Stimulated activated CD4-positive, alpha-beta T cell treated with anti-CD3 and anti-CD28 coated beads, Interleukin-4, amount 100 ng/mL, for 24 hours (primary cell): ENCODE measurements around the gene LPAR4.
"Not testable (repeated sequence)": the region's sequence is repeated elsewhere in the genome, so short reads cannot be mapped to it uniquely, and the experiment has no call there.

Source experiments
- DNase-seq: peaks from one replicate; pipeline ENCODE4 v3.0.0-alpha.2; 2020

Gene LPAR4

GRCh38 chrX:78747489-78747888 is at the start of gene LPAR4:
TSS of gene LPAR4 (plus strand) at chrX:78747720. CDS start at chrX:78754870, 7,150 bp downstream.
- DNase-seq = no peak

DNA sequence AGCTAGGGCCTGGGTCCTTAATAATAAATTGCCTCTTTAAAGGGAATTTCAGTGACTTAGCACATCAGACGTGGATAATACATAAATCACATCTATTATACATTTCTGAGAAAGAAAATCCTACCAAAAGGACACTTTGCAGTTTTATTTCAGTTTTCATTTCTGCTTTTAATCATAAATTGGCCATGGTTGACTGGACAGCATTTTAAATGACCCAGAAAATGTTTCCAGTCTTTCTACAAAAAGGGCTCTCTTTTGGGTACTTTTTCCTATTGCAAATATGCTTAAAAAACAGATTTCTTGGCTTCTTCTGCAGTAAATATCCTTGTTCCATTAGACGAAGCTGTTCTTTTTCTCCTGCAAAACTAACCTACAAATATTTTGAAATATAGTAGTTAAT is 41.4 kb upstream of the LPAR4 start:
- no peak for DNase-seq

- no peak for DNase-seq
These were observed 39.3 kb upstream of the LPAR4 start for GRCh38 chrX:78708262-78708661.

- DNase-seq = no peak
These were observed 38.7 kb upstream of the LPAR4 start for GRCh38 chrX:78708816-78709215.

DNA sequence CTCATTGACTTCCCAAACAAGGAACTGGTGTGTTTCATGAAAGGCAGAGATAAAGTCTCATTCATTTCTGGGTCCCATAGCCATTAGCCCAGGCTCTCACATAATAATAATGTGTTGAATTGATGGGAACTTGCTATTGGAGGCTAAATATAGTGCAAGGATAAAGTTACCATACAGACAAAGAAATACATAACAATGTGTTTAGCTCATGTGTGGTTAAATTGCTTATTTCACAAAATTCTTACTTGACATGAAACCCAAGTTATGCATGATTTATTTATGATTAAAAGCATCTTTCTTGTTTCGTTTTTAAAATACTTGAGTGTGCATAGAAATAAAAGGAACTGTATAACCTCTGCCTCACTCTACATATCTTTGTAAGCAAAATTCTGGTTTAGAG is 37.3 kb upstream of the LPAR4 start:
- no peak for DNase-seq

DNA sequence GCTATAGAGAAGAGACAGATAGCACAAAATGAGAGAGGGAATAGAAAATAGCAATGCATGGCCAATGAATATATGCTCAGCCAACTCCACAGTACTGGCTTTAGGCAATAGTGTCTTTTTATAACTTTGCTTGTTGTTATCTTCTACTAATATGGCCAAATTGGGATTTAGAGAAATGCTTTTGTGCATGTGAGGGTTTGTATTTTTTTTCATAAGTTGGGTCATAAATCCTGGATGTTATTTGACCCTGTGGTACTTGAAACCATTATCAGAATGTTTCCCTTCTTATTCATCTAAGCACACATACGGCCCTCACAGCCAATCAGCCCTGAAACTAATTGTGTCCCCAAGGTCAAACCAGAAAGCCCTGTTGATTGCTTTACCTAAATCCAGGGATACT is 35.2 kb upstream of the LPAR4 start:
- DNase-seq = no peak

DNA sequence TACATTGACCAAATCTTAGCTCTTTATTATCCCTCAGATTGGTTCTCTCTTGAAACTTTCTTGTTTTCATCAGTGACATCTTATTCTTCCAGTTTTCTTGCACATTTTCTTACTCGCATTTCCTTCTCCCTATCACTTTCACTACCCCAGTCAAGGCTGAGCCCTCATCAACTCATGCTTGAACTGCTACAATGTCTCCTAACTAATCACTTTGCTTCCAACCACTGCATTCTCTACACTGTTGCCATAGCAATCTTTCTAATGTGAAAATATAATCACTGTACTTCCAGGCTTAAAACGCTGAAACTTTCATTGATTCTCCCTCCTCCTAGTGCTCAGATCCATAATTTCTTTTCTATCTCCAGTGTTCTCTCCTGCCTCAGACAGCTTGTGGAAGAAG is 22.2 kb upstream of the LPAR4 start:
- DNase-seq = no peak

- no peak for DNase-seq
These were observed 1.0 kb upstream of the LPAR4 start for GRCh38 chrX:78746496-78746895.

DNA sequence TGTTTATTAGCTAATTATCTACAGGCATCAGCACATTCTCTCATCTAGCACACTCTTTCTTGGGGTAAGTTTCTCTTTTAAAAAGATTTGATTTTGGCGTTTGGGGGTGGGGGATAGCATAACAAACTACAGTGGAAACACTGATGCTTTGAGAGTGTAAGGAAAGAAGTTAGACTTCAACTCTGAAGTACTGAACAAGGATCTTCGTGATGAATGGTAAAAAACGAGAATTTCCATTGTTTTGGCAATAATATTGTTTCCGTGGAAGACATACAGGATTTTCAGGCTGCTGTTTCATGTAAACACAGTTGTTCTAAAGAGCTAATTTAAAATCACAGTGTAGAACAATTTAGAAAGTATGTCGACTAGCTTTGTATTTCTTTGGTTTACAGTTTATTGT is 451 bp downstream of the LPAR4 start:
- DNase-seq = no peak

DNA sequence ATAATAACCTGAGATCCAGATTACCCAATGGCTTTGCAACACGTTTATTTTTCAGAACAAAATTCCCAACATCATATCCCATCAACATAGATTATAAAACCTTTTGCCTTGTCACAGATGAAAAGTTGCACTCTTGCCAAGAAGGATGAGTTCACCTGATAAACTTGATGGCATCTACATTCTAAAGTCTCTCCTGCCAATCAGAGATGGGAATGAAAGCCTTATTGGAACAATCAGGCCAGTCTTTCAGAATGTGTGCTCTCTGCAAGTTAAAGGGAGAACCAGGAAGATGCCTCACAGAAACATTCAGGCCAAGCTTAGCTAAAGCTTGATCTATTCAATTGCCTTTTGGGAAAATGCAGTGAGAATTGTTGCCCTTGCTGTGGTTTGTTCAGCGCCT is 1.3 kb downstream of the LPAR4 start:
- no peak for DNase-seq

DNA sequence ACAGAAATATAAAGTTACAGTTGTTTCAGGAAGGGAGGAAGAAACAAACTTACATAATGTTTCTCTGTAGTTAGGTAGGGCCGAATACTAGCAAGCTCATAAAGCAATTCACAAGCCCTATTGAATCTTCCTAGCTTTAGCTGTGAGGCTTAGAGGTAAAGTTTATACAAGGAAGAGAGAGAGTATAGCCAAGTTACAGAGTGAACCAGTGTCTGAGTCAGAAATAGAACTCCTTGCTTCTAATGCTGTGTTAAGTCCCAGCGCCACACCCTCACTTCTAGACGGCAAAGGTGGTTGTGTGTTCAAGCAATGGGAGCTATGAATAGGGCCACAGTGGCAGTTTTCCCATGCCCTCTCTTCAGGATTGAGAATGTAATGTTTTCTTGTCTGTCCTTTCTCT is 6.1 kb downstream of the LPAR4 start:
- DNase-seq = no peak

DNA sequence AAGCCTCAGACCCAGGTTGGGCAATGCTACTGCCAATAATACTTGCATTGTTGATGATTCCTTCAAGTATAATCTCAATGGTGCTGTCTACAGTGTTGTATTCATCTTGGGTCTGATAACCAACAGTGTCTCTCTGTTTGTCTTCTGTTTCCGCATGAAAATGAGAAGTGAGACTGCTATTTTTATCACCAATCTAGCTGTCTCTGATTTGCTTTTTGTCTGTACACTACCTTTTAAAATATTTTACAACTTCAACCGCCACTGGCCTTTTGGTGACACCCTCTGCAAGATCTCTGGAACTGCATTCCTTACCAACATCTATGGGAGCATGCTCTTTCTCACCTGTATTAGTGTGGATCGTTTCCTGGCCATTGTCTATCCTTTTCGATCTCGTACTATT is 7.4 kb downstream of the LPAR4 start:
- no peak for DNase-seq

DNA sequence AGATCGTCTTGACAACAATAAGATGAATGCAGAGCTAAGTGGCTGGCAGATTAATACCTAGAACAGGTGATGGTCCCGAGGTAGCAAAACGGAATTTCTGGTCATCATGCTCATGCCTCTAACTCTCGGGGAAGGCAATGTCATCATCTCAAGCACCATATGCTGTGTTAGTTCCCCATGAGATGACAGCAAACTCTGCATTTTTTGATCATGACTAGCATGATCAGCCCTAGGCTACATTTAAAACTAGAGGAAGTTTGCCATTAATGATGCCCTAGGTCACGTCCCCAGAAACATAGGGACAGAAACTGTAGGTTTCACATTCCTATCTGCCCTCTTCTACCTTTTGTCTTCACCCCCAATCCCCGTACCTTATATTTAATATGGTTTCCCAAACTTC is 11.6 kb downstream of the LPAR4 start:
- DNase-seq = no peak

DNA sequence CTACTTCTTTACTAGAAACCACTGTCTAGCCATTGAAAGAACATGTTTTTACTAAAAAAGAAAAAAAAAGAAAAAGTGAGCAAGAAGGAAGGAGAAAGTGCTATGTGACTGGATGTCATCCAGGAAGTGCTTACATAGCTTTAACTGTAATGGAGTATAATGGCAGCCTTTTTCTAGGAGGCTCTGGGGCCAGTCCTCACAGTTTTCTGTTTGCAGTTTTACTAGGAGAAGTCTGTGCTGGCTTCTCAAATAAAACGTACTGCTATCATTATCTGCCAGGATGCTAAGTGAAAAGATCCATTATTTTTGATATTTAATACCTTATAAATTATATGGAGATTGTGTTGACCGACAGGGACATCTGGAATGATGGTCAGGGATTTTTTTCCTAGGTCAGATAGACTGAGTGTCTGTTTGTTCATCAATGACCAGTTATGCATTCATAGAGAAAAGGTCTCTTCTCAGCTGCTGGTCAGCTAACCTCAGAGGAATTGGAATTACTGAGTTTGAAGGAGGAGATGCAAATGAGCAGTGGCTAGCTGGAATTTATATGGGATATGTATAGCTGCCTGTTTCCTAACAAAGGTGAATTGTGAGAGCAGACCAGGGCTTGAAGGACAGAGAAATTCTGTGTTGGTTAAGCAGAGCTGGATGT is 21.7 kb downstream of the LPAR4 start:
- DNase-seq = no peak

DNA sequence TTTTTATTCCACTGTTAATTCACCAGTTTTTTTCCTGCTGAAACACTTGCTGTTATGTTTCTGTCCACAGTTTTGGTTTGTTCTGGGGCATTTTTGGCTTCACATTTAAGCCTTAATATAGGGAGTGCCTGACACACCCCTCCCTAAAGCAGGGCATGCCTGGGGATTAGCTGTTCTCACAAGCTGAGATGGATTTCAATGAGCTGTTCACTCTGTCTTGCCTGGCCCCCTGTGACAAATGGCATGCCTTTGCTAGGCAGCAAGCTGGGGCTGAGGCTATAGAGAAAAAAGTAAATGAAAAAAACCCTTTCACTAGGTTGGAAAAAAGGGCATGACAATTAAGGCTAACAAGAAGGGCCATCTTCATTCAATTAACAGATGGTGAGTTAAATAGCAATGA is 22.4 kb downstream of the LPAR4 start:
- DNase-seq = no peak

GRCh38 chrX:78796916-78797315 is 49.4 kb downstream of the LPAR4 start:
- DNase-seq = no peak

- DNase-seq = no peak
These were observed 52.6 kb downstream of the LPAR4 start for GRCh38 chrX:78800114-78800513.

DNA sequence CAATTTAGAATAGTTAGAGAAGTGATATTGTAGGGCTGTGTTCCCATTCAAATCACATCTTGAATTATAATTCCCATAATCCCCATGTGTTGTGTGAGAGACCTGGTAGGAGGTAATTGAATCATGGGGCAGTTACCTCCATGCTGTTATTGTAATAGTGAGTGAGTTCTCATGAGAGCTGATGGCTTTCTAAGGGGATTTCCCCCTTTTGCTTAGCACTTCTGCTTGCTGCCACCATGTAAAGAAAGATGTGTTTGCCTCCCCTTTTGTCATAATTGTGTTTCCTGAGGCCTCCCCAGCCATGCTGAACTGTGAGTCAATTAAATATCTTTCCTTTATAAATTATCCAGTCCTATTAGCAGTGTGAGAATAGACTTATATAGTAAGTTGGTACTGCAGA is 53.2 kb downstream of the LPAR4 start:
- DNase-seq = no peak

GRCh38 chrX:78801522-78801921 is 54.0 kb downstream of the LPAR4 start:
- DNase-seq = no peak

- DNase-seq = not testable (repeated sequence)
These were observed 55.0 kb downstream of the LPAR4 start for GRCh38 chrX:78802526-78802925.
